CD8-positive, alpha-beta memory T cell (primary cell): ENCODE results near the gene CORO1C. TPM values are rescaled to one million over a fixed set of nuclear protein-coding genes. Genes with fewer than 3 reads are reported as not detected.
A peak's percentile ranks its signal among the peaks of the same experiment; 100 is the strongest.

Source experiments
- CTCF ChIA-PET: fragments of 350-600 bp; sonication (Branson Sonifier 250); formaldehyde crosslinking; loops from one replicate; lab custom pipeline; 2021; ENCODE audit warnings: antibody characterized with exemption; lab: Charles Lee
- POLR2A ChIA-PET: fragments of 350-600 bp; sonication (Branson Sonifier 250); formaldehyde crosslinking; loops from one replicate; lab custom pipeline; 2021; ENCODE audit warnings: antibody characterized with exemption; lab: Charles Lee
- DNase-seq, 5 donors: peaks; one replicate each; pipeline versions ENCODE4 v3.0.0 to v3.0.0-alpha.2; 2020 to 2022; ENCODE audit warnings: mixed read lengths in 1 of 5
- H3K27ac ChIP-seq: one replicate; pipeline ENCODE4 v1.7.0; 2013; ENCODE audit warnings: low read depth, mild to moderate bottlenecking, low read length, moderate library complexity
- H3K27me3 ChIP-seq: 2 replicates; pipeline ENCODE4 v1.7.0; 2013; ENCODE audit warnings: low read length, mild to moderate bottlenecking; ENCODE audit not compliant: insufficient read depth, poor library complexity, severe bottlenecking
- H3K36me3 ChIP-seq: 2 replicates; pipeline ENCODE4 v1.7.0; 2013; ENCODE audit warnings: mild to moderate bottlenecking, low read length, moderate library complexity; ENCODE audit not compliant: insufficient read depth
- H3K4me1 ChIP-seq: 2 replicates; pipeline ENCODE4 v1.7.0; 2013; ENCODE audit warnings: mild to moderate bottlenecking, low read length, moderate library complexity; ENCODE audit not compliant: insufficient read depth
- H3K4me3 ChIP-seq: 2 replicates; pipeline ENCODE4 v1.7.0; 2013; ENCODE audit warnings: mild to moderate bottlenecking, low read length
- H3K9me3 ChIP-seq: 2 replicates; pipeline ENCODE4 v1.7.0; 2013; ENCODE audit warnings: mild to moderate bottlenecking, low read length
- H3K27ac Mint-ChIP-seq, 8 donors: one replicate each; pipeline ENCODE4 v1.8.0; 2020 to 2021; ENCODE audit warnings: mixed read lengths in 8 of 8, mild to moderate bottlenecking in 6 of 8, inconsistent platforms in 3 of 8, moderate library complexity in 3 of 8
- H3K27me3 Mint-ChIP-seq, 2 donors: one replicate each; pipeline ENCODE4 v1.8.0; 2020 to 2021; ENCODE audit warnings: mixed read lengths in 2 of 2, mild to moderate bottlenecking in 1 of 2, moderate library complexity in 1 of 2
- H3K36me3 Mint-ChIP-seq, 3 donors: one replicate each; pipeline ENCODE4 v1.8.0; 2020 to 2021; ENCODE audit warnings: mixed read lengths in 3 of 3, inconsistent platforms in 1 of 3, mild to moderate bottlenecking in 1 of 3
- H3K4me1 Mint-ChIP-seq, 3 donors: one replicate each; pipeline ENCODE4 v1.8.0; 2020 to 2021; ENCODE audit warnings: mixed read lengths in 3 of 3, inconsistent platforms in 1 of 3, mild to moderate bottlenecking in 1 of 3
- H3K4me3 Mint-ChIP-seq, 7 donors: one replicate each; pipeline ENCODE4 v1.8.0; 2020 to 2021; ENCODE audit warnings: mixed read lengths in 7 of 7, mild to moderate bottlenecking in 6 of 7, moderate library complexity in 4 of 7, inconsistent platforms in 2 of 7
- H3K9me3 Mint-ChIP-seq, 5 donors: one replicate each; pipeline ENCODE4 v1.8.0; 2020 to 2022; ENCODE audit warnings: mixed read lengths in 5 of 5, mild to moderate bottlenecking in 3 of 5, moderate library complexity in 2 of 5, inconsistent platforms in 1 of 5
- polyA plus RNA-seq: library from polyadenylated mRNA; unstranded; fragments of 300-500 nt; fragmentation: Illumina TruSeq; gene quantifications from one replicate; pipeline ENCODE4 v1.2.3, GENCODE V29; 2021
- total RNA-seq, 2 experiments: library from RNA; stranded (reverse); gene quantifications; one replicate each; pipeline ENCODE4 v1.2.3, GENCODE V29; 2021

CORO1C gene
- total and polyA plus RNA-seq, 3 experiments from 2014 or later, result 10.5 to 49.1 (median 45.8) TPM

DNA sequence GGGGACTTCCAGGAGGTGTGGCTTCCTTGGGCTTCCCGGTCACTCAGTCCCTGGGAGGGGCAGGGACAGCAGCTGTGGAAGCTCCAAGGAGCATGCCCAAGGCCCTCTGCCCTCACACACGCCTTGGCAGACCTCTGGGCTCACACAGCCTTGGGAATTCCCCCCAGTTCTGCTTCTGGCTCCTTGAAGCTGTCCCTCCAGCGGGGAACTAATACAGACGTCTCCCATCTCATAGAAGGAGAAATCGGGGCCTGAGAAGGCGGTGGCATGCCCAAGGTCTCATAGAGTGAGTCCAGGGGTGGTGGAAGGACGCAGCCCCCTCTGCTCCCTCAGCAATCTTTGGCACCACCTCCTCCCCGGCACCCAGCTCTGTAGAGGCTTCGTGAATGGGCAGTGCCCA lies 117.8 kb downstream of the CORO1C start:
- H3K4me1 Mint-ChIP-seq, result peaks cover 40 to 45% (median 41%) of the 10 kb centered on the region in 3 donors
- POLR2A ChIA-PET, result no interaction called here
- Histone ChIP-seq H3K36me3 (no peaks in the 10 kb centered on the region), H3K27me3 (no peaks in the 10 kb centered on the region), H3K27ac (no peak overlapping the region), H3K9me3 (peaks cover 7% of the 10 kb centered on the region), H3K4me3 (no peak overlapping the region), H3K4me1 (peaks cover 24% of the 10 kb centered on the region)
- DNase-seq, result no peak
- no peaks in the 10 kb centered on the region for H3K27me3 Mint-ChIP-seq
- H3K36me3 Mint-ChIP-seq, result peaks cover 6 to 11% (median 6%) of the 10 kb centered on the region in 3 donors
- peaks cover 0 to 7% (median 0%) of the 10 kb centered on the region in 5 donors for H3K9me3 Mint-ChIP-seq
- H3K27ac Mint-ChIP-seq, result peak overlapping the region in 2 of 8 donors; percentile 23 to 98
- no peak overlapping the region for H3K4me3 Mint-ChIP-seq
- CTCF ChIA-PET, result interaction anchor here (1.8 to 11.4 kb wide), 2 partner anchors 21 to 190 kb away, joined by 9 to 330 read pairs; partner anchors contain the start of gene SELPLG

DNA sequence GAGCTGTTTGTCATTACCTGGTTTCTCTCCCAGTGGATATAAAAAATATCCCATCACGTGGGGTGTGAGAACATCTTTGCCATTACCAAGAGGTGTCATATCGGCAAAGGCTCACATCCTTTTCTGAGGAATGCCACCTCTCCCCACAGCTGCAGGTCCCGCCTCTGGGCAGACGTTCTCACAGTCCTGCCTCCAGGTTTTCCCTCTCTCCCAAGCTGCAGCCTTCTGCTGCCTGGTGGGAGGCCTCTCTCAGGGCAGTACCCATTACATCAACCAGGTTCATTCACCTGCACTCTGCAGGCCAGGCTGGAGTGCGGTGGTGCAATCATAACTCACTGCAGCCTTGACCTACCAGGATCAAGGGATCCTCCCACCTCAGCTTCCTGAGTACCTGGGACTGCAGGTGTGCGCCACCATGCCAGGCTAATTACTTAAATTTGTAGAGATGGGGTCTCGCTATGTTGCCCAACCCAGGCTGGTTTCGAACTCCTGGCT lies 118.5 kb downstream of the CORO1C start:
- POLR2A ChIA-PET, result interaction anchor here (0.6 kb wide), 1 partner anchor 191 kb away, joined by 3 read pairs; no protein-coding TSS in a partner anchor
- Mint-ChIP-seq H3K27ac (no peak overlapping the region), H3K4me1 (peaks cover 34 to 38% (median 34%) of the 10 kb centered on the region in 3 donors), H3K4me3 (peak overlapping the region in 1 of 7 donors; percentile 56), H3K27me3 (no peaks in the 10 kb centered on the region), H3K36me3 (peaks cover 3 to 11% (median 6%) of the 10 kb centered on the region in 3 donors), H3K9me3 (peaks cover 0 to 7% (median 0%) of the 10 kb centered on the region in 5 donors)
- H3K4me1 ChIP-seq, result peaks cover 17% of the 10 kb centered on the region
- CTCF ChIA-PET, result interaction anchor here (0.9 to 11.4 kb wide), 5 partner anchors 21 to 191 kb away, joined by 4 to 330 read pairs (median 5); partner anchors contain the start of genes ISCU and SELPLG
- peaks cover 7% of the 10 kb centered on the region for H3K9me3 ChIP-seq
- no peaks in the 10 kb centered on the region for H3K36me3 ChIP-seq
- no peak for DNase-seq
- H3K27me3 ChIP-seq, result no peaks in the 10 kb centered on the region
- no peak overlapping the region for H3K4me3 ChIP-seq
- H3K27ac ChIP-seq, result no peak overlapping the region

GRCh38 chr12:108611884-108612415 lies 119.4 kb downstream of the CORO1C start:
- Histone ChIP-seq H3K4me1 (peaks cover 8% of the 10 kb centered on the region), H3K36me3 (no peaks in the 10 kb centered on the region), H3K9me3 (peaks cover 7% of the 10 kb centered on the region), H3K27ac (no peak overlapping the region), H3K27me3 (no peaks in the 10 kb centered on the region), H3K4me3 (no peak overlapping the region)
- peak; percentile 42 to 67 (median 47) for DNase-seq
- H3K27ac Mint-ChIP-seq, result peak overlapping the region in 5 of 8 donors; percentile 55 to 92 (median 70)
- H3K4me1 Mint-ChIP-seq, result peaks cover 25 to 29% (median 26%) of the 10 kb centered on the region in 3 donors
- H3K9me3 Mint-ChIP-seq, result peaks cover 0 to 7% (median 0%) of the 10 kb centered on the region in 5 donors
- ChIA-PET POLR2A (interaction anchor here (1.0 kb wide), 1 partner anchor 20 kb away, joined by 3 read pairs; no protein-coding TSS in a partner anchor), CTCF (interaction anchor here (0.7 to 11.4 kb wide), 6 partner anchors 22 to 192 kb away, joined by 3 to 330 read pairs (median 6); partner anchors contain the start of genes ISCU and SELPLG)
- peaks cover 0 to 3% of the 10 kb centered on the region in 2 donors for H3K27me3 Mint-ChIP-seq
- H3K36me3 Mint-ChIP-seq, result peaks cover 0 to 11% (median 3%) of the 10 kb centered on the region in 3 donors
- no peak overlapping the region for H3K4me3 Mint-ChIP-seq

DNA sequence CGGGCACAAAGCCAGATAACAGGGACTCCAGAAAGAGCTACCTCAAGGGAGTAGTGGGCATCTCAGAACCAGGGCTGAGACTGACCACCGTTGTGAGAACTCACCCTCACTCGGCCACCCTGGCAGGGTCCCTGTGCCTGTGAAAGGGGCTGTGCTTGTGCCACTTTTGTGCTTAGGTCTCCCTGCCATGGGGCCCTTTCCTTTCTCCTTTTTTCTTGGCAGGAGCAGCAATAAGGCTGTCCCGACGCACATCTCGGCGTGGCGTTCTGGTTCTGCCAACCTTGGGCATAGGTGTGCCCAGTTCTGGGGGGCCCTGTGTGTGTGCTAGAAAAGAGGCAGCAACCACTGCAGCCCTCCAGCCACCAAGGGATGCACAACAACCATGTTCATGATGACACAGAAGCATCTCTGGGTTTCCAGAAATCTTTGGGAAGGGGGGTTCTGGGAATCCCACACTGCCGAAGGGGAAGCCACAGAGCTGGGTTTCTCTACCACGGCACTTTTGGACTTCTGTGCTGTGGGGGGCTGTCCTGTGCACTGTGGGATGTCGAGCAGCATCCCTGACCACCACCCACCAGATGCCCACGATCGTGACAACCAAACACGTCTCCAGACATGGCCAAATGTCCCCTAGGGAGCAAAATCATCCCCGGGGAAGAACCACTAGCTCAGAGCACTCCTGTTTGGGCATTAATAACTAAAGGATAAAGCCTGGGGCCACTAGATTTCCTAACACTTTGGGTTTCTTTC lies 120.3 kb downstream of the CORO1C start:
- H3K4me3 ChIP-seq, result no peak overlapping the region
- no peaks in the 10 kb centered on the region for H3K27me3 ChIP-seq
- Mint-ChIP-seq H3K4me1 (peaks cover 16 to 20% (median 17%) of the 10 kb centered on the region in 3 donors), H3K4me3 (no peak overlapping the region), H3K9me3 (peaks cover 0 to 2% (median 0%) of the 10 kb centered on the region in 5 donors), H3K27me3 (peaks cover 0 to 3% of the 10 kb centered on the region in 2 donors), H3K27ac (peak overlapping the region in 1 of 8 donors; percentile 18), H3K36me3 (peaks cover 0 to 3% (median 0%) of the 10 kb centered on the region in 3 donors)
- POLR2A ChIA-PET, result interaction anchor here (1.0 kb wide), 1 partner anchor 21 kb away, joined by 3 read pairs; no protein-coding TSS in a partner anchor
- H3K36me3 ChIP-seq, result no peaks in the 10 kb centered on the region
- CTCF ChIA-PET, result interaction anchor here (0.7 to 5.6 kb wide), 6 partner anchors 7 to 193 kb away, joined by 3 to 28 read pairs (median 6); partner anchors contain the start of gene SELPLG
- no peaks in the 10 kb centered on the region for H3K4me1 ChIP-seq
- no peak overlapping the region for H3K27ac ChIP-seq
- DNase-seq, result no peak
- H3K9me3 ChIP-seq, result peaks cover 7% of the 10 kb centered on the region

DNA sequence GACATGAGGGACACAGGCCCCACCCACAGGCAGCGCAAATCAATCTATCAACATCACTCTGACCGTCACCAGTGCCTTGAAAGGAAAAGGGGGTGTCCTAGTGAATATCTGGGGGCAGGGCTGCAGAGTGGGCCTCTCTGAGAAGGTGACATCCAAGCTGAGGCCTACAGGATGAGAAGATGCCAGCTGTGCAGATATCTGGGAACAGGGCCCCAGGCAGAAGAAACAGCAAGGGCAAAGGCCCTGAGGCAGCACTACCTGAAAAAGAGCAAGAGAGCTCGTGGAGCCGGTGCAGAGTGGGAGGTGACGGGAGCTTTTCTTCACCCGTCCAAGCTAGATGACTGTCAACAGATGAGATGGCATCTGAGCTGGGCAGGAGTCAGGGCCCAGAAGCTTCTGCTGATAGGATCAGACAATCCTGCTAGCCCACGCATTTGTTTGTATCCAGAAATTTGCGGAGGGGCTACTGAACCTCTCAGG lies 120.9 kb downstream of the CORO1C start:
- Mint-ChIP-seq H3K4me3 (no peak overlapping the region), H3K4me1 (peaks cover 15 to 16% (median 15%) of the 10 kb centered on the region in 3 donors), H3K9me3 (peaks cover 0 to 2% (median 0%) of the 10 kb centered on the region in 5 donors), H3K27ac (peak overlapping the region in 3 of 8 donors; percentile 43 to 86 (median 69)), H3K36me3 (peaks cover 0 to 3% (median 0%) of the 10 kb centered on the region in 3 donors), H3K27me3 (peaks cover 0 to 3% of the 10 kb centered on the region in 2 donors)
- Histone ChIP-seq H3K27me3 (no peaks in the 10 kb centered on the region), H3K27ac (no peak overlapping the region), H3K4me1 (no peaks in the 10 kb centered on the region), H3K4me3 (no peak overlapping the region), H3K36me3 (no peaks in the 10 kb centered on the region), H3K9me3 (peaks cover under 1% of the 10 kb centered on the region)
- DNase-seq, result no peak
- ChIA-PET POLR2A (no interaction called here), CTCF (interaction anchor here (0.8 to 5.6 kb wide), 5 partner anchors 8 to 54 kb away, joined by 3 to 28 read pairs (median 6); partner anchors contain the start of gene SELPLG)

- ChIA-PET POLR2A (no interaction called here), CTCF (interaction anchor here (1.1 to 5.6 kb wide), 3 partner anchors 8 to 54 kb away, joined by 4 to 28 read pairs (median 7); partner anchors contain the start of gene SELPLG)
- peaks cover 0 to 3% of the 10 kb centered on the region in 2 donors for H3K27me3 Mint-ChIP-seq
- Histone ChIP-seq H3K27ac (no peak overlapping the region), H3K9me3 (no peaks in the 10 kb centered on the region), H3K4me1 (no peaks in the 10 kb centered on the region), H3K4me3 (no peak overlapping the region), H3K27me3 (no peaks in the 10 kb centered on the region), H3K36me3 (no peaks in the 10 kb centered on the region)
- peaks cover 14 to 15% (median 15%) of the 10 kb centered on the region in 3 donors for H3K4me1 Mint-ChIP-seq
- no peak for DNase-seq
- no peaks in the 10 kb centered on the region for H3K9me3 Mint-ChIP-seq
- H3K4me3 Mint-ChIP-seq, result no peak overlapping the region
- H3K36me3 Mint-ChIP-seq, result peaks cover 0 to 3% (median 0%) of the 10 kb centered on the region in 3 donors
- H3K27ac Mint-ChIP-seq, result peak overlapping the region in 2 of 8 donors; percentile 43 to 63
Observed at GRCh38 chr12:108609537-108610335, 121.6 kb downstream of the CORO1C start.

DNA sequence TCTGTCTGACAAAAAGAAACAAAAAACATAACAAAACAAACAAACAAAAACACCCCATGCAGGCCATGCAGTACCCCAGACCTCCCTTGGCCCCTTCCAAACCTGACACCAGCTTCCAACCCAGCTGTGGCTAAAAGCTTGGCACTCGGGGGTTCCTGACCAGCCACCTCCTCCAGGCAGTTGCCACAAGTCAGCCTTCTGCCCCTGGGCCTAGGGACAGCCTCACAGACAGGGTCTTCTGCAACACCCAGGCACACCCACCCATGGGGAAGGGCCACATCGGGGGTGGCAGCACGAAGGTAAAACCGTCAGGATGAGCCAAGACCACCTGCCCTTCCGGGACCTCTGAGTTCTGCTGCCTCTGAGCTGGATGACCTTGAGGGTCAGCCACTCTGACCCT lies 122.7 kb downstream of the CORO1C start:
- Histone ChIP-seq H3K9me3 (no peaks in the 10 kb centered on the region), H3K4me3 (no peak overlapping the region), H3K27me3 (no peaks in the 10 kb centered on the region), H3K27ac (no peak overlapping the region), H3K36me3 (no peaks in the 10 kb centered on the region), H3K4me1 (no peaks in the 10 kb centered on the region)
- H3K27ac Mint-ChIP-seq, result peak overlapping the region in 1 of 8 donors; percentile 17
- H3K4me3 Mint-ChIP-seq, result no peak overlapping the region
- POLR2A ChIA-PET, result interaction anchor here (0.7 kb wide), 1 partner anchor 8 kb away, joined by 3 read pairs; no protein-coding TSS in a partner anchor
- no peak for DNase-seq
- CTCF ChIA-PET, result interaction anchor here (0.8 to 5.6 kb wide), 2 partner anchors 9 to 27 kb away, joined by 3 to 28 read pairs; no protein-coding TSS in a partner anchor
- no peaks in the 10 kb centered on the region for H3K36me3 Mint-ChIP-seq
- H3K4me1 Mint-ChIP-seq, result peaks cover 8 to 11% (median 8%) of the 10 kb centered on the region in 3 donors
- peaks cover 0 to 3% of the 10 kb centered on the region in 2 donors for H3K27me3 Mint-ChIP-seq
- no peaks in the 10 kb centered on the region for H3K9me3 Mint-ChIP-seq
